PFSK-1 (cell line): ENCODE results near the gene MCOLN2.

ENCODE experiments used
- FOXP2 ChIP-seq: optimal IDR thresholded peaks from 2 replicates; pipeline ENCODE3; 2011; ENCODE audit warnings: borderline replicate concordance, control low read depth, inconsistent platforms; ENCODE audit not compliant: insufficient read depth; ENCODE audit errors: extremely low read length, extremely low read depth
- POLR2AphosphoS5 ChIP-seq: IDR thresholded peaks from 2 replicates; pipeline ENCODE4 v1.6.1; 2012; ENCODE audit warnings: low read depth, mild to moderate bottlenecking, control low read depth, low read length, moderate library complexity
- SIN3A ChIP-seq: IDR thresholded peaks from 2 replicates; pipeline ENCODE4 v1.6.1; 2012; ENCODE audit warnings: mild to moderate bottlenecking, low read length, moderate library complexity, borderline replicate concordance; ENCODE audit not compliant: insufficient read depth
- TAF1 ChIP-seq: IDR thresholded peaks from 2 replicates; pipeline ENCODE4 v1.6.1; 2012; ENCODE audit warnings: low read length, control low read depth, borderline replicate concordance; ENCODE audit not compliant: insufficient read depth
- TF ChIP-seq, protein P1 (sequence below), 2 experiments: IDR thresholded peaks; 2 replicates each; pipeline versions ENCODE4 v1.6.1 to v1.8.0; 2011 to 2012; ENCODE audit warnings: low read depth in 2 of 2, low read length in 2 of 2, control low read depth in 1 of 2, inconsistent platforms in 1 of 2, mild to moderate bottlenecking in 1 of 2, moderate library complexity in 1 of 2; ENCODE audit not compliant: insufficient read depth in 1 of 2

GRCh38 chr1:84884671-84885389, 112.1 kb downstream of the MCOLN2 start:
- TF ChIP-seq POLR2AphosphoS5: no peak
- TF ChIP-seq, protein P1, sequence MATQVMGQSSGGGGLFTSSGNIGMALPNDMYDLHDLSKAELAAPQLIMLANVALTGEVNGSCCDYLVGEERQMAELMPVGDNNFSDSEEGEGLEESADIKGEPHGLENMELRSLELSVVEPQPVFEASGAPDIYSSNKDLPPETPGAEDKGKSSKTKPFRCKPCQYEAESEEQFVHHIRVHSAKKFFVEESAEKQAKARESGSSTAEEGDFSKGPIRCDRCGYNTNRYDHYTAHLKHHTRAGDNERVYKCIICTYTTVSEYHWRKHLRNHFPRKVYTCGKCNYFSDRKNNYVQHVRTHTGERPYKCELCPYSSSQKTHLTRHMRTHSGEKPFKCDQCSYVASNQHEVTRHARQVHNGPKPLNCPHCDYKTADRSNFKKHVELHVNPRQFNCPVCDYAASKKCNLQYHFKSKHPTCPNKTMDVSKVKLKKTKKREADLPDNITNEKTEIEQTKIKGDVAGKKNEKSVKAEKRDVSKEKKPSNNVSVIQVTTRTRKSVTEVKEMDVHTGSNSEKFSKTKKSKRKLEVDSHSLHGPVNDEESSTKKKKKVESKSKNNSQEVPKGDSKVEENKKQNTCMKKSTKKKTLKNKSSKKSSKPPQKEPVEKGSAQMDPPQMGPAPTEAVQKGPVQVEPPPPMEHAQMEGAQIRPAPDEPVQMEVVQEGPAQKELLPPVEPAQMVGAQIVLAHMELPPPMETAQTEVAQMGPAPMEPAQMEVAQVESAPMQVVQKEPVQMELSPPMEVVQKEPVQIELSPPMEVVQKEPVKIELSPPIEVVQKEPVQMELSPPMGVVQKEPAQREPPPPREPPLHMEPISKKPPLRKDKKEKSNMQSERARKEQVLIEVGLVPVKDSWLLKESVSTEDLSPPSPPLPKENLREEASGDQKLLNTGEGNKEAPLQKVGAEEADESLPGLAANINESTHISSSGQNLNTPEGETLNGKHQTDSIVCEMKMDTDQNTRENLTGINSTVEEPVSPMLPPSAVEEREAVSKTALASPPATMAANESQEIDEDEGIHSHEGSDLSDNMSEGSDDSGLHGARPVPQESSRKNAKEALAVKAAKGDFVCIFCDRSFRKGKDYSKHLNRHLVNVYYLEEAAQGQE (IDR thresholded peaks at IDR 0.05; ENCODE audit: insufficient read depth in 1 of 2, low read depth in 2 of 2, low read length in 2 of 2): no peak
- TF ChIP-seq TAF1: no peak
- no peak for TF ChIP-seq SIN3A
- no peak for TF ChIP-seq FOXP2
